Transverse colon (tissue), 4 donors: ENCODE results near the gene HID1. TPM values are rescaled to one million over a fixed set of nuclear protein-coding genes. Genes with fewer than 3 reads are reported as not detected.

Experiments
- DNase-seq: peaks from one replicate; pipeline ENCODE4 v3.0.0-alpha.2; 2019
- H3K27ac ChIP-seq, 4 donors: fragments of 200-600 bp; sonication (generic); 2 replicates each; pipeline ENCODE4 v1.5.1; 2016 to 2018; ENCODE audit warnings: inconsistent platforms in 4 of 4
- H3K27me3 ChIP-seq: fragments of 200-600 bp; sonication (generic); 2 replicates; pipeline ENCODE4 v1.5.1; 2017; ENCODE audit warnings: inconsistent platforms
- H3K36me3 ChIP-seq, 4 donors: fragments of 200-600 bp; sonication (generic); 2 replicates each; pipeline ENCODE4 v1.5.1; 2017 to 2019; ENCODE audit warnings: inconsistent platforms in 4 of 4
- H3K4me1 ChIP-seq, 4 donors: fragments of 200-600 bp; sonication (generic); 2 replicates each; pipeline ENCODE4 v1.5.1; 2017 to 2020; ENCODE audit warnings: inconsistent platforms in 4 of 4
- H3K4me3 ChIP-seq, 4 donors: fragments of 200-600 bp; sonication (generic); 1 replicate in 1 of 4; 2 replicates in 3 of 4; pipeline versions ENCODE4 v1.5.1 to v1.6.1; 2017 to 2019; ENCODE audit warnings: inconsistent platforms in 4 of 4
- H3K9me3 ChIP-seq, 2 donors: fragments of 200-600 bp; sonication (generic); 2 replicates each; pipeline ENCODE4 v1.5.1; 2017 to 2019; ENCODE audit warnings: inconsistent platforms in 2 of 2
- EP300 ChIP-seq: sonication (generic); formaldehyde crosslinking; IDR thresholded peaks from one replicate; pipeline ENCODE4 v1.6.1; 2017; ENCODE audit warnings: antibody characterized with exemption, low read depth
- POLR2A ChIP-seq: fragments of 450-650 bp; IDR thresholded peaks from one replicate; pipeline ENCODE4 v1.6.1; 2016; ENCODE audit warnings: antibody characterized with exemption, mild to moderate bottlenecking, moderate library complexity
- POLR2AphosphoS5 ChIP-seq, 3 donors: sonication (generic); formaldehyde crosslinking; IDR thresholded peaks; one replicate each; pipeline ENCODE4 v1.6.1; 2016; ENCODE audit warnings: antibody characterized with exemption in 3 of 3
- WGBS, 2 donors: methylation state at CpG; one replicate each; pipeline ENCODE4 v1.1.5; 2018; ENCODE audit warnings: low coverage in 1 of 2; 5-methylcytosine and 5-hydroxymethylcytosine counted together
- in situ Hi-C, 4 donors: fragments of 200-750 bp; cut with MboI; loops; one replicate each; pipeline versions ENCODE4 v1.15.0 to v1.15.1; 2017; ENCODE audit warnings: low sequenced_read_pairs in 3 of 4, low pct_ligation_motif_present in 1 of 4, low pct_unique_long_range_greater_than_20kb in 1 of 4
- intact Hi-C: fragments of 100-400 bp; cut with DNase I; formaldehyde crosslinking; loops from one replicate; pipeline ENCODE4 v1.15.1; 2023; ENCODE audit warnings: low total_unique reads
- total RNA-seq, 4 donors: library from RNA; depleted of rRNA; stranded (reverse); fragments of >200 nt; gene quantifications; one replicate each; pipeline ENCODE4 v1.1.0, GENCODE V29; 2016
- TF ChIP-seq, protein P1 (sequence below), 5 experiments: fragments of 200-600 bp in 3 of 5; fragments of 450-650 bp in 2 of 5; sonication (generic) in 3 of 5; IDR thresholded peaks; 1 replicate in 2 of 5; 2 replicates in 3 of 5; pipeline ENCODE4 v1.5.1; 2016 to 2017; ENCODE audit warnings: antibody characterized with exemption in 5 of 5, inconsistent platforms in 3 of 5, mild to moderate bottlenecking in 2 of 5, moderate library complexity in 1 of 5

HID1 gene
- total RNA-seq, 4 donors from 2014 or later, result 30.2 to 221 (median 50.7) TPM

DNA sequence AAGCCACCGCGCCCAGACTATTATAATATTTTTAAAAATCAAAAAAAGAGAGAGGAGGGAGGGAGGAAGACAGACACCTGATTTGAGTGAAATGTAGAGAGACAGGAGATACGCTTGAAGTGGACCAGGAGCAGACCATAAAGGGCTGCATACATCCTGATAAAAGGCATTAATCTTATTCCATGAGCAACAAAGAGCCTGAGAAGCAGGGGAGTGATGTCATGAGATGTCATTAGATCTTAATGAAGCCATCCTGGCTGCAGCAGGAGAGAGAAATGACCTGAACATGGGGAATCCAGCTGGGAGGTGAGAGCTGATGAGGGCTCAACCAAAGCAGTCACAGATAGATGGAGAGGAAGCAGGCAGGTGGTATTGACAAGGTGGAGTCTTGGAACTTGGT is 5.2 kb upstream of the HID1 start:
- WGBS, 2 donors, result 91 to 97% methylated on average over 3 of the region's 3 CpGs
- Histone ChIP-seq H3K27me3 (peaks cover 14% of the 10 kb centered on the region), H3K9me3 (no peaks in the 10 kb centered on the region), H3K27ac (no peak overlapping the region), H3K36me3 (no peaks in the 10 kb centered on the region), H3K4me3 (no peak overlapping the region), H3K4me1 (peaks cover 6 to 17% (median 15%) of the 10 kb centered on the region in 4 donors)
- intact Hi-C loops (no loop called here), in situ Hi-C loops (no loop called here)
- no peak for TF ChIP-seq POLR2A
- TF ChIP-seq, protein P1, sequence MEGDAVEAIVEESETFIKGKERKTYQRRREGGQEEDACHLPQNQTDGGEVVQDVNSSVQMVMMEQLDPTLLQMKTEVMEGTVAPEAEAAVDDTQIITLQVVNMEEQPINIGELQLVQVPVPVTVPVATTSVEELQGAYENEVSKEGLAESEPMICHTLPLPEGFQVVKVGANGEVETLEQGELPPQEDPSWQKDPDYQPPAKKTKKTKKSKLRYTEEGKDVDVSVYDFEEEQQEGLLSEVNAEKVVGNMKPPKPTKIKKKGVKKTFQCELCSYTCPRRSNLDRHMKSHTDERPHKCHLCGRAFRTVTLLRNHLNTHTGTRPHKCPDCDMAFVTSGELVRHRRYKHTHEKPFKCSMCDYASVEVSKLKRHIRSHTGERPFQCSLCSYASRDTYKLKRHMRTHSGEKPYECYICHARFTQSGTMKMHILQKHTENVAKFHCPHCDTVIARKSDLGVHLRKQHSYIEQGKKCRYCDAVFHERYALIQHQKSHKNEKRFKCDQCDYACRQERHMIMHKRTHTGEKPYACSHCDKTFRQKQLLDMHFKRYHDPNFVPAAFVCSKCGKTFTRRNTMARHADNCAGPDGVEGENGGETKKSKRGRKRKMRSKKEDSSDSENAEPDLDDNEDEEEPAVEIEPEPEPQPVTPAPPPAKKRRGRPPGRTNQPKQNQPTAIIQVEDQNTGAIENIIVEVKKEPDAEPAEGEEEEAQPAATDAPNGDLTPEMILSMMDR (IDR thresholded peaks at IDR 0.05), result no peak
- no peak for TF ChIP-seq POLR2AphosphoS5 (IDR thresholded peaks at IDR 0.05)
- TF ChIP-seq EP300, result no peak
- no peak for DNase-seq

DNA sequence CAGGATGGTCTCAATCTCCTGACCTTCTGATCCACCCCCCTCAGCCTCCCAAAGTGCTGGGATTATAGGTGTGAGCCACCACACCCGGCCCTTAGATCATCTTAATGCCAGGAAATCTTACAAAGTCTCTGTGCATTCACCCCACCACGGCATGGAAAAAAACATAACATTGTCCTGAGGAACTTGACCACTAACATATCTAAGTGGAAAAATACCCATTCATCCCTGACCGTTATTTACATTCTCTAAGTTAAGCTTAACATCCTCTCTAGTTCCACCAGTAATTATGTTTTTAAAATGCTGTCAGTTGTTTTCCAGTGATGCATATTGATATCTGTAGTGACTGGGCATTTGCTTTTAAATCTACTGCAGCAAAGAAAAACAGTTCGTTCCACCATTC is 3.4 kb upstream of the HID1 start:
- Histone ChIP-seq H3K4me3 (no peak overlapping the region), H3K27ac (no peak overlapping the region), H3K36me3 (no peaks in the 10 kb centered on the region), H3K4me1 (peaks cover 0 to 18% (median 15%) of the 10 kb centered on the region in 4 donors), H3K27me3 (peaks cover 33% of the 10 kb centered on the region), H3K9me3 (no peaks in the 10 kb centered on the region)
- in situ Hi-C loops, result no loop called here
- intact Hi-C loops, result no loop called here
- DNase-seq, result no peak
- WGBS, 2 donors, result 79 to 92% methylated on average over 2 to 4 of the region's 4 CpGs
- TF ChIP-seq, protein P1 (IDR thresholded peaks at IDR 0.05), result no peak
- no peak for TF ChIP-seq POLR2A
- TF ChIP-seq POLR2AphosphoS5 (IDR thresholded peaks at IDR 0.05), result no peak
- no peak for TF ChIP-seq EP300

DNA sequence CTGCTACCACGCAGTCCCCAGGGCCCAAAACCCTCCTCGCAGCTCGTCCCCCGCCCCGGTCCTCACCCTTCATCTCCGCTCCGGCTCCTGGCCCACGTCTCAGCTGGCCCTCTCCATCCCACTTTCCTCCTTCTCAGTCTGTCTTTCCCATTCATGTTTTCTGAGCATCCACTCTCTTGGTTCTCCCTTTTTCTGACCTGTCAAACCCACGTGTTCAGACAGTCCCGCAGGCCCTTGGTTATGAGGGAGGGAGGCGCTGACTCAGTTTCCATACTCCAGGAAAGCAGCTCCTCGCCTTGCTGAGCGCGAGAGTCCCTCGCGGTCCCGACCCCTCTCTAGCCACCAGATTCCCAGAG is 392 bp upstream of the HID1 start:
- Histone ChIP-seq H3K36me3 (no peaks in the 10 kb centered on the region), H3K27me3 (peaks cover 36% of the 10 kb centered on the region), H3K4me1 (peaks cover 0 to 26% (median 20%) of the 10 kb centered on the region in 4 donors), H3K27ac (peak overlapping the region in 3 of 4 donors; percentile 74 to 77 (median 74)), H3K9me3 (no peaks in the 10 kb centered on the region), H3K4me3 (peak overlapping the region in 3 of 4 donors; percentile 37 to 76 (median 71))
- intact Hi-C loops (no loop called here), in situ Hi-C loops (loop anchor here in 1 of 4 donors (25.0 kb wide), 1 partner anchor 214 kb away; the partner anchor contains the start of gene SUMO2)
- no peak for DNase-seq
- no peak for TF ChIP-seq POLR2AphosphoS5 (IDR thresholded peaks at IDR 0.05)
- no peak for TF ChIP-seq EP300
- TF ChIP-seq, protein P1 (IDR thresholded peaks at IDR 0.05), result no peak
- no peak for TF ChIP-seq POLR2A
- 27% methylated on average over 17 of the region's 17 CpGs; no CpG with 5 or more reads in 1 of the 2 donors for WGBS, 2 donors

DNA sequence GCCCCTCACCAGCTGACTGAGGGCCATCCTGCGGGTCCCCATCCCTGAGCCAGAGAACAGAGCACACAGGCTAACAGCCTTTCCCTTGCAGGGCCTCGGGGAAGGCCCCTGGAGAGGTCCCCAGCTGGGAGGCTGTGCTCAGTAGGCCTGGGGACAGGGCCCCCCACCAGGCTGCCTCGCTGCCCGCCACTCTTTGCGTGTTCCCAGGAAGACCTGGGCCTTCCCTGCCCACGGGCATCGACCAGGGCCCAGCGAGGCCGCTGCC is 785 bp downstream of the HID1 start:
- in situ Hi-C loops (loop anchor here in 1 of 4 donors (25.0 kb wide), 1 partner anchor 216 kb away; the partner anchor contains the start of gene SUMO2), intact Hi-C loops (no loop called here)
- H3K27me3 ChIP-seq, result peaks cover 36% of the 10 kb centered on the region
- peak overlapping the region; percentile 60 to 77 (median 74) for H3K27ac ChIP-seq
- no peaks in the 10 kb centered on the region for H3K9me3 ChIP-seq
- WGBS, 2 donors, result 42% methylated on average over 7 of the region's 9 CpGs; no CpG with 5 or more reads in 1 of the 2 donors
- peaks cover 0 to 26% (median 20%) of the 10 kb centered on the region in 4 donors for H3K4me1 ChIP-seq
- H3K36me3 ChIP-seq, result no peaks in the 10 kb centered on the region
- peak overlapping the region; percentile 37 to 76 (median 60) for H3K4me3 ChIP-seq
- TF ChIP-seq, protein P1 (IDR thresholded peaks at IDR 0.05), result no peak
- no peak for TF ChIP-seq POLR2A
- TF ChIP-seq POLR2AphosphoS5 (IDR thresholded peaks at IDR 0.05), result no peak
- TF ChIP-seq EP300, result no peak
- no peak for DNase-seq
